Measurements from ENCODE around the gene TRAF3.

DNA sequence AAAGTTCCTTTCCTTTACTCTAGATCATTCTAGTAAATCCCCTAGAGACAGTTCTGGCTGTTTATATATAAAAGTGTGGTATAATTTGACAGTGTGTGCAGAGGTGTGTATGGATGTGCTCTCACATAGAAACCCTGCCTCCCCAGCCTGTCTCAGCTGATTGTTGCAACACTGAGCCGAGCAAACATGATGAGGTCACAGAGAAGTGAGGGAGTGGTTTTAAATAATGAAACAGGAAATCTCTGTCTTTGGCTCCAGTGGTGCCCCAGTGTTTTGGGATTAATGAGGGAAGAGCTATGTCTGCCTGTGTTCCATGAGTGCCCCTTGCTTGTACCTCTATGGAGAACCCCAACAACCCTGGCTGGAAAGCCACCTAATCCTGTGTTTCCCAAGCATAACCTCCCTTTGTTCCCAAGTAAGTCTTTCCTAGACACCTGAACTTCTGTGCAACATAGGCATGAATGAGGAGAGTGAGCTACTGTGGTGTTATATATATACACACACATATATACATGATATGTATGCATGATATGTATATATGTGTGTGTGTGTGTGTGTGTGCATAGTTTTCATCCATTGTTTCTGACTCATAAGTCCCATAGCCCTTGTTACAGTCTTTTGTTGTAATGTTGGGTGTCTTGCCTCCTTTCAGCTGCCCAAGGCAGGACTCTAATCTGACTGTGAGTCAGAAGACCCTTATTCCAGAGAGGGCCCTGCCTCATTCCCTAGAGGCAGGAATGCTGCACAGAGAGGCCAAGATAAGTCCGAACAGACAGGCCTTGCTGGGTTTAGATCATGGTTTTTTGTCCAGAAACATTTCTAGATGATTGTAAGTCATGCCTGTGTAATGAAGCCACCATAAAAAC is 18.0 kb downstream of the TRAF3 start:
- no peak for TF ChIP-seq POLR2A (IDR thresholded peaks at IDR 0.05)
- TF ChIP-seq, protein P1, sequence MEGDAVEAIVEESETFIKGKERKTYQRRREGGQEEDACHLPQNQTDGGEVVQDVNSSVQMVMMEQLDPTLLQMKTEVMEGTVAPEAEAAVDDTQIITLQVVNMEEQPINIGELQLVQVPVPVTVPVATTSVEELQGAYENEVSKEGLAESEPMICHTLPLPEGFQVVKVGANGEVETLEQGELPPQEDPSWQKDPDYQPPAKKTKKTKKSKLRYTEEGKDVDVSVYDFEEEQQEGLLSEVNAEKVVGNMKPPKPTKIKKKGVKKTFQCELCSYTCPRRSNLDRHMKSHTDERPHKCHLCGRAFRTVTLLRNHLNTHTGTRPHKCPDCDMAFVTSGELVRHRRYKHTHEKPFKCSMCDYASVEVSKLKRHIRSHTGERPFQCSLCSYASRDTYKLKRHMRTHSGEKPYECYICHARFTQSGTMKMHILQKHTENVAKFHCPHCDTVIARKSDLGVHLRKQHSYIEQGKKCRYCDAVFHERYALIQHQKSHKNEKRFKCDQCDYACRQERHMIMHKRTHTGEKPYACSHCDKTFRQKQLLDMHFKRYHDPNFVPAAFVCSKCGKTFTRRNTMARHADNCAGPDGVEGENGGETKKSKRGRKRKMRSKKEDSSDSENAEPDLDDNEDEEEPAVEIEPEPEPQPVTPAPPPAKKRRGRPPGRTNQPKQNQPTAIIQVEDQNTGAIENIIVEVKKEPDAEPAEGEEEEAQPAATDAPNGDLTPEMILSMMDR (IDR thresholded peaks at IDR 0.05 in 8 of 11, conservative IDR thresholded peaks at IDR 0.05 in 3 of 11) = no peak
- TF ChIP-seq POLR2AphosphoS5 (IDR thresholded peaks at IDR 0.05) = peak in 1 of 3 donors; percentile 45

All from spleen (tissue), 7 donors.